GM04503 (cell line): ENCODE measurements around the gene C1QTNF4.
"Not testable (repeated sequence)": the region's sequence is repeated elsewhere in the genome, so short reads cannot be mapped to it uniquely, and the experiment has no call there.

Source experiments
- DNase-seq: peaks from one replicate; pipeline ENCODE4 v3.0.0-alpha.2; 2012; ENCODE audit warnings: low read depth

The C1QTNF4 gene

GRCh38 chr11:47565340-47566148 lies 28.7 kb downstream of the C1QTNF4 start, which contains the start of gene PTPMT1:
Gene PTPMT1, plus strand, starts transcription at chr11:47565599. Its CDS starts 24 bp downstream, at chr11:47565623.
- no peak for DNase-seq

- DNase-seq: no peak
These were observed 29.3 kb downstream of the C1QTNF4 start for GRCh38 chr11:47564933-47565339.

DNA sequence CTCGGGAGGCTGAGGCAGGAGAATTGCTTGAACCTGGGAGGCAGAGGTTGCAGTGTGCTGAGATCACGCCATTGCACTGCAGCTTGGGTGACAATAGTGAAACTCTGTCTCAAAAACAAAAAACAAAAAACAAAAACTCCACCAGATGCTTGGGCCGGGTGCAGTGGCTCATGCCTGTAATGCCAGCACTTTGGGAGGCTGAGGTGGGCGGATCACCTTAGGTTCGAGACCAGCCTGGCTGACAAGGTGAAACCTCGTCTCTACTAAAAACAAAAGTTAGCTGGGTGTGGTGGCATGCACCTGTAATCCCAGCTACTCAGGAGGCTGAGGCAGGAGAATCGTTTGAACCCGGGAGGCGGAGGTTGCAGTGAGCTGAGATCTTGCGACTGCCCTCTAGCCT lies 29.8 kb downstream of the C1QTNF4 start:
- not testable (repeated sequence) for DNase-seq

DNA sequence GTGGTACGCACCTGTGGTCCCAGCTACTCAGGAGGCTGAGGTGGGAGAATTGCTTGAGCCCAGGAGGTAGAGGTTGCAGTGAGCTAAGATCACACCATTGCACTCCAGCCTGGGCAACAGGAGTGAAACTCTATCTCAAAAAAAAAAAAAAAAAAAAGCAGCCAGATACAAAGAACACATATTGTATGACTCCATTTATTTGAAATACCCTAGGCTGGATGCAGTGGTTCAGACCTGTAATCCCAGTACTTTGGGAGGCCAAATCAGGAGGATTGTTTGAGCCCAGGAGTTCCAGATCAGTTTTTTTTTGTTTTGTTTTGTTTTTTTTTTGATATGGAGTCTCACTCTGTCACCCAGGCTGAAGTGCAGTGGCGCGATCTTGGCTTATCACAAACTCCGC lies 31.8 kb downstream of the C1QTNF4 start:
- DNase-seq: not testable (repeated sequence)

DNA sequence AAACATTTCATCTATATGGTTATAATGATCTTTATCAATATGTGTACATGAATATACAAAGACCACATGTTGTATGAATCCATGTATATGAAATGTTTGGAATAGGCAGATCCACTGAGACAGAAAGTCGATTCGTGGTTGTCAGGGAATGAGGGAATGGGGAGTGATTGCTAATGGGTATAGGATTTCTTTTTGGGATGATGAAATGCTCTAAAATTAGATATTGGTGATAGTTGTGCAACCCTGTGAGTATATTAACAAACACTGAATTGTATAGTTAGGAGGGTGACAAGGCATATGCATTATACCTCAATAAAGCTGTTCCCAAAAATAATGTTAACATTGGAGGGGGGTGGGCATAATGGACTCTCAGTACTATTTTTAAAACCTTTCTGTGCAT lies 33.8 kb downstream of the C1QTNF4 start:
- DNase-seq: no peak

DNA sequence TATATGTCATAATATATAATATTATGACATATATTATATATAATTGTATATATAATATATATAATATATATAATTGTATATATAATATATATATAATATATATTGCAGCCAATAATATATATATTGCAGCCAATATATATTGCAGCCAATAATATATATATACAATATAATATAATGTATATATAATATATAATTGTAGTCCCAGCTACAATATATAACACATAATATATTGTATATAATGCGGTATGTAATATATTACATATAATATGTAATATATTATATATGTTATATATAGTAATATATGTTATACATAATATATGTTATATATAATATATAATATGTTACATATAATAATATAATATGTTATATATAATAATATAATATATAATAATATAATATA lies 35.5 kb downstream of the C1QTNF4 start:
- no peak for DNase-seq

DNA sequence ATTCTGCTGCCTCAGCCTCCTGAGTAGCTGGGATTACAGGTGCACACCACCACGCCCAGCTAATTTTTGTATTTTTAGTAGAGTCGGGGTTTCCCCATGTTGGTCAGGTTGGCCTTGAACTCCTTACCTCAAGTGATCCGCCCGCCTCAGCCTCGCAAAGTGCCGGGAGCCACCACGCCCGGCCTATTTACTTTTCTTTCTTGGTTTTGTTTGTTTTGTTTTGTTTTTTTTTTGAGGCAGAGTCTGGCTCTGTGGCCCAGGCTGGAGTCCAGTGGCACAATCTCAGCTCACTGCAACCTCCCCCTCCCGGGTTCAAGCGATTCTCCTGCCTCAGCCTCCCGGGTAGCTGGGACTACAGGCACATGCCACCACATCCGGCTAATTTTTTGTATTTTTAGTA lies 37.2 kb downstream of the C1QTNF4 start:
- DNase-seq: not testable (repeated sequence)

GRCh38 chr11:47553406-47553743 lies 40.8 kb downstream of the C1QTNF4 start:
- DNase-seq: no peak

- no peak for DNase-seq
These were observed 41.4 kb downstream of the C1QTNF4 start, which contains the start of gene CELF1 for GRCh38 chr11:47552566-47553405. Gene CELF1, minus strand, starts transcription at chr11:47553132. Its CDS starts 53,609 bp downstream, at chr11:47499523.

DNA sequence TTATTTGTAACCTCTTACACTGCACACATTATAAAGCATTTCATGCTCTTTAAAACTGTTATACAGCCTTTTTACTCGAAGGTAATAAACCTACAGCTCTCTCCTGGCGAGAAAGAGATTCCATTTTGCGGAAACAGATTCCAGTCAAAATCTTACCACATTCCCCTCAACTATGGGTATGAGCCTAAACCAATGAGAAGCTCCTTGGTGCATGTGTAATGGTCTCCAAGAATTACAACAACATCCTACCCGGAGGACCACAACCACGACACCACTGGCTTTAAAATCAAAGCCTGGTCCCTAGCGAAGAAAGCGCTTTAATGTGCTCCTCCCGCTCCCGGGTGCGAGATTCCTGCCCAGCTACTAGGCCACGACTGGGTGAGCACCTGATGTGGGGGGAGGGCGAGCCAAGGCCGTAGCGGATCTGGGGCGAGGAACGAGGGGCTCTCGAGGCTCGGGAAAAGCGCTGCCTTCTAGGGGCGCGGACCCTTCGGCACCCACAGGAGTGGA lies 42.1 kb downstream of the C1QTNF4 start:
- no peak for DNase-seq

- no peak for DNase-seq
These were observed 43.1 kb downstream of the C1QTNF4 start for GRCh38 chr11:47551086-47551485.

DNA sequence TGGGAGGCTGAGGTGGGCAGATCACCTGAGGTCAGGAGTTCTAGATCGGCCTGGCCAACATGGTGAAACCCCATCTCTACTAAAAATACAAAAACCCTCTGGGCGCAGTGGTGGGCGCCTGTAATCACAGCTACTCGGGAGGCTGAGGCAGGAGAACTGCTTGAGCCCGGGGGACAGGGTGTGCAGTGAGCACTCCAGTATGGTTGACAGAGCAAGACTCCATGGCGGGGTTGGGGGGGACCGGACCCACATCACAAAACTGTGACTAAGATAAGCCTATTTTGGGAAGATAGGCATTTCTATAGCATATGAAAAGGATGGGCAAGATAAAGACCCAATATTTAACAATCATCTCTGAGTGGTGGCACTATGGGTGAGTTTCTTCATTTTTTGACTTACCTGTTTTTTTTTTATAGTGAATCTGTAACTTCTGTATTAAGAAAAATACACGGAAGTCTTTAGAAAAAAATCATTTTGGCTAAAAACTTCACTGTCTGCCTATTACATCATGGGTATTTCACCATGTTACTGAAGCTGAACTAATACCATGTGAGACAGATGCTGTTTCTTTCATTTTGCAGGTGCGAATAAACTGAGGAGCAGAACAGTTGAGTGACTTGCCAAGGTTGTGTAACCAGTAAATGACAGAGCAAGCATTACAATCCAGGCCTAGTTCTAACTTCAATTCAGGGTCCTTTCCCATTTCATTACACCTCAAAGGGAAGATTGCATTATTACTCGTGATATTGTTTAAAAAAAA lies 43.7 kb downstream of the C1QTNF4 start:
- no peak for DNase-seq

GRCh38 chr11:47546274-47546673 lies 47.9 kb downstream of the C1QTNF4 start:
- DNase-seq: not testable (repeated sequence)

DNA sequence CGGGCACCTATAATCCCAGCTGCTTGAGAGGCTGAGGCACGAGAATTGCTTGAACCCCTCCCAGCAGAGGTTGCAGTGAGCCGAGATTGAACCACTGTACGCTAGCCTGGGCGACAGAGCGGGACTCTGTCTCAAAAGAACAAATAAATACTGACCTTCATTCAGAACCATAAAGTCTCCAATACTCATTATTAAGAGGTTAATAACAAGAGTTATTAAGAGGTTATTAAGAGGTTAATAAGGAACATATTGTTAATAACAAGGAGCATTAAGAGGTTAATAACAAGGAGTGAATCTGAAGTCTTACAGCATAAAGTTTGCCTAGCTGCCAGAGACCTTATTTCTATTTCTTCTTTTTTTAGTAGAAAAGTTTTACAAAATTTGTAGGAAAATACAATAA lies 48.9 kb downstream of the C1QTNF4 start:
- DNase-seq: no peak

DNA sequence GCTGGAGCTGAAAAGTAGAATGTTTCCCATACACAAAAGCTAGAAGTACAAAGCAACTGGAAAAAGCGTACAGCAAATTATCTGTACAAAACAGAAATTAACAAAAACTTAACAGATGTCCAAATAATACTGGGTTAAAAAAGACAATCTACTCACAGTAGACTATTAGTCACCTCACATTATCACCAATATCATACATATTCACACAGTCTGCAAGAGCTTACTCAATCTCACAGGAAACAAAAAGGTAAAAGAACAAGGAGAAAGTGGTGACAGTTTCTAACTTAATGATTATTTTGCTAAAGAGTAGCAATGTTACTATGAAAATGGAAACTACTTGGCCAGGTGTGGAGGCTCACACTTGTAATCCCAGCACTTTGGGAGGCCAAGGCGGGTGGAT lies 53.1 kb downstream of the C1QTNF4 start:
- DNase-seq: no peak

DNA sequence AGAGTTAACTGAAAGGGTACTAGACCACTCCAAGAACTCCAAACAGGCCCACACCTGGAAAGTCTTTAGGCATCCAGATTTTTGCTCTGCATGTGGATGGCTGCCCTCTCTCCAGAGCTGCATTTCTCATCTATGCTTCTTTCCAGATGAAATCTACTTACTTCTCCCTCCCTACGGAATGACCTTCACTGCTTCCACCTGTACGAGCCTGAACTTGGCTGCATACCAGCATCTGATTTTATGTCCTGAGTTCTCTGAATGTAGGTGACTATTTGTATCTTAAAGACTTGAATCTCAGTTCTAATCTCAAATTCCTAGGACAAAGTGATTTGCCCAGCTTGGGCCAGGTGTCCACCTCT lies 54.6 kb downstream of the C1QTNF4 start:
- DNase-seq: no peak
